ENCODE data around the gene C12orf75.
"Not testable (repeated sequence)": the region's sequence is repeated elsewhere in the genome, so short reads cannot be mapped to it uniquely, and the experiment has no call there.

C12orf75 gene

GRCh38 chr12:105330283-105330930 is at the start of gene C12orf75:
TSS of gene C12orf75 (plus strand) at chr12:105330691. CDS start at chr12:105330892, 201 bp downstream.
- in situ Hi-C loops (cut with MboI; ENCODE audit: low sequenced_read_pairs), result no loop called here

DNA sequence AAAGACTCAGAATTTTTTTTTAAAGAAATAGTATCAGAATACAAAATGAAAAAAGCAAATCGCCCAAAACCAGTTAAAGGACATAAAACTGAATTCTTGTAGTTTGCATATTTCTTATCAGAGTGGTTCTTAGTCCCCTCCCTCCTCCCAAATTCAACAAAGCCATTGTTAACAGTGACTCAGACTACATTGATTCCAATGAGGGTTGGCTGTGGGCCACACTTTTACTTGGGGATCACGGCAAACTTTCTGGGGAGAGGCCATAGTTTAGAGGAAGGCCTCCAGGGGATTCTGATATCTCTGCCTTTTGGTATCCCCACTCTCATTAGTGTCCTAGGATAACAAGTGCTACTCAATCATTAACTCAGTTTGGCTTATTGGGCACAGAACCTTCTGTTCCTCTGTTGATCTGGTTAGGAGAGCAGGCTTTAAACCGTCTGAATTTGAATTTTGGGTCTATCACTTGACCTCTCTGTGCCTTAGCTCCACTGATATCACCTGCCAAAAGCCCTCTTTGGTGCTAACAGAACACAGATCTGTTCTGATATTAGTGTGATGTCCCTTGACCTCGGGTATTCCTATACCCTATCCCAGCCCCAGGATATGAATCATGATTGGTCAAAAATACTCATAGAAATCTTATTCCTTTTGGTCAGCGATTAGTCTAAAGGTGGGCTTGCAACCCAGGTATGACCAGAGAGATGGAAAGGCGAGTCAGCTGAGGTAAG is 49.4 kb upstream of the C12orf75 start:
- in situ Hi-C loops (cut with MboI; ENCODE audit: low sequenced_read_pairs), result no loop called here

DNA sequence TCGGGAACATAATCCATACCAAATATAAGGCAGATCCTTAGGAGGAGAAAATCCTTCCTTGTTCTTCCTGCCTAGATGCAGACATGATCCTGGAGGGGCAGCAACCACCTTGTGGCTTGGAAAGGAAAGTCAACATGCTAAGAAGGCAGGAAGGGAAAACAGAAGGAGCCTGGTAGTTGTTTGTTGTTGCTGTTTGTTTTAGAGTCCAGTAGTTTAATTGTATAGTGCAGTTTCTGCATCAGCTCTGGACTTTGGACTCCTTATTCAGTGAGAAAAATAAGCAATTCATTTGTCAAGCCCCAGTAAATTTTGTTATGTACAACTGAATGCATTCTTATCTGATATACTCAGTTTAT is 48.8 kb upstream of the C12orf75 start:
- in situ Hi-C loops (cut with MboI; ENCODE audit: low sequenced_read_pairs), result no loop called here

DNA sequence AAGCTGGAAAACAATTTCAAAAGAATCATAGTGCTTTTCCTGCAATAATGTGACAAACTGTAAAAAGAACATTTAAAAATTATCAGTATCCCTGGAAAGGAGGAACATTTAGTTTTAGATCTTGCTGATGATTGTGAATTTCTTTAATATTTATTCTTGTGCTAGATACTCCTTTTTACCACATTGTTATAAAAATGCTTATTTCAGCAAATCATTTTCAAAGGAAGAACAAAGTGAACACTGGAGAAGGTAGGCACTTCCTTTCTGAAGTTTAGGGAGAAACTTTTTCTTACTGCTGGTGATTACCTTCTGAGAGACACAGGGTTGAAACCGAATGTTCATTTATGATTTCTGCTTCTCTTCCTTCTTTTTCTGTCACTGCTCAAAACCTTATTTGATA is 45.1 kb upstream of the C12orf75 start:
- in situ Hi-C loops (cut with MboI; ENCODE audit: low sequenced_read_pairs), result no loop called here

DNA sequence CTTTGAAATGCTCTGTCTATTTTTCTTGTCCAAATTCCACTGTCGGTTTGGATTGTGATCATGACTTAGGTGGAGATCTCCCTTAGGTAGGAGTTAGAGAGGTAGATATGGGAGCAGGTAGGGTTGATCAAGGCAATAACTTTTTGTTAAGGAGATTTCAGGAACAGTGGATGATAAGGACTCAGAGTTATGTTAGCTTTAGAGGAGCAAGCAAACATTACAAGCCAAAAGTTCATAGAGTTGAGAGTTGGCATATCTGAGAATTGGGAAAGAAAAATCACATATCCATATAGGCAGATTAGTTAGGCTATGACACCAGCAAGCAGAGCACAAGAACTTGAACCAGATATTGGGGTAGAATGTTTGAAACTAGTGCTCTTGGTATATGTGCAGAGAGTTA is 43.1 kb upstream of the C12orf75 start:
- in situ Hi-C loops (cut with MboI; ENCODE audit: low sequenced_read_pairs), result no loop called here

GRCh38 chr12:105288311-105288996 is 42.0 kb upstream of the C12orf75 start:
- in situ Hi-C loops (cut with MboI; ENCODE audit: low sequenced_read_pairs), result no loop called here

GRCh38 chr12:105289114-105289904 is 41.2 kb upstream of the C12orf75 start:
- in situ Hi-C loops (cut with MboI; ENCODE audit: low sequenced_read_pairs), result no loop called here

DNA sequence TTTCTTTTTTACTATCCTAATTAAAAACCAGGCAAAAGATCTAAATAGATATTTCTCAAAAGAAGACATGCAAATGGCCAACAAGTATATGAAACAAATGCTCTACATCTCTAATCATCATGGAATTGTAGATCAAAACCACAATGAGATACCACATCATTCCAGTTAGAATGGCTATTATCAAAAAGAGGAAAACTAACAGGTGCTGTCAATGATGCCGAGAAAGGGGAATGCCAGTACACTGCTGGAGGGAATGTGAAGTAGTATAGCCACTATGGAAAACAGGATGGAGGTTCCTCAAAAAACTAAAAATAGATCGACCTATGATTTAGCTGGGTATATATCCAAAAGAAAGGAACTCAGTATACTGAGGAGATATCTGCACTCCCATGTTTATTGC is 39.0 kb upstream of the C12orf75 start:
- in situ Hi-C loops (cut with MboI; ENCODE audit: low sequenced_read_pairs), result no loop called here

GRCh38 chr12:105292705-105293104 is 37.8 kb upstream of the C12orf75 start:
- in situ Hi-C loops (cut with MboI; ENCODE audit: low sequenced_read_pairs), result no loop called here

- in situ Hi-C loops (cut with MboI; ENCODE audit: low sequenced_read_pairs), result no loop called here
Observed at GRCh38 chr12:105293187-105293586, 37.3 kb upstream of the C12orf75 start.

DNA sequence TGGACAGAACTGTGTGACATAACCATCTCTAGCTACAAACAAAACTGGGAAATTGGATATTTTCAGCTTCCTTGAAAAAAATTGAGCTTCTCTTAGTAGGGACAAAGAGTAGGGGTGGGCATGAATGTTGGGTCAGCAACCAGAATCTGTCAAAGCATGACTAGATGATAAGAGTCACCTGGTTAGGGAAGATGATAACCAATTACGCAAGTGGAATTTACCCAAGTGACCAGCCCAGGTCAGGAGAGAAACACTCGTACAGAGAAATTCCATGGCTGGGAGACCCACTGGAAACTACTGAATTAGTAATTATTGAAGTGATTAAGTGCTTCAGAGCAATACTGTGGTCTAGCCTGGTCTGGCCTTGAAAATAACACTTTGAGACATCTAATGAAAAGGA is 36.3 kb upstream of the C12orf75 start:
- in situ Hi-C loops (cut with MboI; ENCODE audit: low sequenced_read_pairs), result no loop called here

DNA sequence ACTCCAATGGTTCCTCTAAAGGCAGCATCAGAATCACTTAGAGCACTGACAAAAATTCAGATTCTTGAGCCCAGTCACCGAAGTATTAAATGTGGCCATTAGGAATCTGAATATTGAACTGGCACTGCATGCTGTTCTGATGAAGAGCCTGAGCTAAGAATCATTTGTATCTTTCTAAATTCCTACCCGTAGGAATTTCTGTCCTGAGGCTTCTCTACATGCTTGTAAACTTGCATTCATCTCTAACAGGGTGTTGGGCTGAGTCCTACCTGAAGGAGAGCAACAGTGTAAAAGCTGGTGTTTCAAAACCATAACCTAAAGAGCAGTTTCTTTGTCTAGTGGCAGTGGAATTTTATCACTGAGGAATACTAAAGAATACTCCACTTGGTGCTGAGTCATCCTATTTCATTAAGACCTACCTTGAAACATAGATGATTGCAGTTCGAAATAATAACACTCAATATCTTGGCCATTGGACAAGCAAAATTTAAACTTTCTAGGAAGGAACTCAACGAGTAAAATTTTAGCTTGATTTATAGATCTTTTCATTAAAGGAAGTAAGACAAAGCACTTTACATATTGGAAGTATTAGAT is 35.5 kb upstream of the C12orf75 start:
- in situ Hi-C loops (cut with MboI; ENCODE audit: low sequenced_read_pairs), result no loop called here

DNA sequence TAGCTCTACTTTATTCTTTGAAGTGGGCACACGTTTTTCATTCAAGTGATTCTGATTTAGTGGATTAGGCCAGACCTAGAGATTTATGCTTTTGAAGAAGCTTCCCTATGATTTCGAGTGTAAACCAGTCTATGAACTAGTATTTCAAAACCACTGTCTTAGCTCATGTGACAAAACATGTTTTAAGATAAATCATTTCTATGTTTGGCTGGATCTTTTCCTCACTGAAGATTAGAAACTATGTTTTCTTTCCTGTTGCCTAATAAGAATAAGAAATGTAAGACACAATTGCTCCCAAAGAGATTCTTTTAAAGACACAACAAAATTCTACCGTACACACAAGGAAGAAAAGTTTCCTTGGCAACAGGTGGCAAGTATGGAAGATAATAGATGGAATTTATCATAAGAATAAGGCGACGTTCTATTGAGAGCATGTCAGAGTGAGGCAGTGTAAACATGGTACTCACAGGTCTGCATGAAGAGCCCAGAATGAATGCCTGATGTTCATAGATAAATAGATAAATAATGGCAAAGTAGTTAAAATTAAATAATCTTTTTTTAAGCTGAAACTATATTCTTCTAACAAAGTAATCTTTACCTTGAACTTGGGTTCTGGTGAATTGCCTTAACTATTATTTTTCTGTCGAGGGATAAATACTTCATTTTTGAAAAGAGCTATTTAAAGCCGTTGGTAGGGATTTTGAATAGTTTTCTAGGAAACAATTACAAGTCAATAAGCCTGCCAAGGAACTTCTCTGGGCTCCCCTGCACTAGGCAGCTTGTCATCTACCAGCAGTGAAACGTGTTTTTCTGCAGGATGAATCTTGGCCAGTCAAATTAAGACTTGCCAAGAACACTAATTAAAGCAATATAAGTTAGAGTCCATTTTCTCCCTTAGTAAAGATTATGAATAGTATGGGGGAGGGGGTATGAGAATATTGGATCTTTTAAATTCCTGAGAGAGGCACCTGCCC is 34.1 kb upstream of the C12orf75 start:
- in situ Hi-C loops (cut with MboI; ENCODE audit: low sequenced_read_pairs), result no loop called here

GRCh38 chr12:105300883-105301282 is 29.6 kb upstream of the C12orf75 start:
- in situ Hi-C loops (cut with MboI; ENCODE audit: low sequenced_read_pairs), result no loop called here

DNA sequence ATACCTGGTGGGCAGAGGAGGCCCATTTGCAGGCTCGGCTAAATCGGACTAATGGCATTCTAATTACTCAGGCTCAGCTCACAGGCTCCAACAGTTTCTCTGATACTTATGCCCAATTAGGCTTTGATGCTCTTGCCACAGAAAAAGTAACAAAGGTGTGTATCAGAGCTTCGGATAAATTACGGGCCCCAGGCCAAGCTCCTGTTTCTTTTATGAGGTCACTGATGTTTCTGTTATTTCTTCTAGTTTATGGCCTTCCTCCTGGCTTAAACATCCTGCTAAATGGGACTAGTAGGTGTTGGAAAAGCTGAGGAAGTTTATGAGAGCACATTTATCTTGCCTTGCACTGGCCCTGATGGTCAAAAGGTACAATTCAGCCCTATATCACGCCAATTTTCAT is 28.8 kb upstream of the C12orf75 start:
- in situ Hi-C loops (cut with MboI; ENCODE audit: low sequenced_read_pairs), result no loop called here

- in situ Hi-C loops (cut with MboI; ENCODE audit: low sequenced_read_pairs), result not testable (repeated sequence)
Observed at GRCh38 chr12:105302986-105303385, 27.5 kb upstream of the C12orf75 start.

GRCh38 chr12:105304626-105305025 is 25.9 kb upstream of the C12orf75 start:
- in situ Hi-C loops (cut with MboI; ENCODE audit: low sequenced_read_pairs), result not testable (repeated sequence)

GRCh38 chr12:105307601-105308314 is 22.7 kb upstream of the C12orf75 start:
- in situ Hi-C loops (cut with MboI; ENCODE audit: low sequenced_read_pairs), result not testable (repeated sequence)

- in situ Hi-C loops (cut with MboI; ENCODE audit: low sequenced_read_pairs), result not testable (repeated sequence)
Observed at GRCh38 chr12:105308839-105309238, 21.7 kb upstream of the C12orf75 start.

All from HL-60/S4 treated with phorbol 12-myristate 13-acetate at 8.2 ng/mL for 4 days and 3 days (cell line).